RWPE1 (cell line): ENCODE measurements around the gene BCL11A.

ENCODE experiments used
- CTCF ChIA-PET: fragments of 350-600 bp; sonication (Branson Sonifier 250); formaldehyde crosslinking; extraction: SDS; loops from one replicate; lab custom pipeline; 2021; lab: Yijun Ruan, JAX
- POLR2A ChIA-PET: fragments of 400-600 bp; formaldehyde crosslinking; extraction: SDS; loops from one replicate; lab custom pipeline; 2020; ENCODE audit warnings: antibody characterized with exemption; ENCODE audit not compliant: low non-redundant PET; lab: Yijun Ruan, JAX
- DNase-seq: peaks from one replicate; pipeline ENCODE4 v3.0.0; 2012; ENCODE audit warnings: low spot score
- H3K27ac ChIP-seq: fragments of 450-650 bp; 2 replicates; pipeline ENCODE4 v1.5.1; 2017
- CTCF ChIP-seq: fragments of 450-650 bp; conservative IDR thresholded peaks from 2 replicates; pipeline ENCODE4 v1.5.1; 2017; ENCODE audit warnings: low read depth, mild to moderate bottlenecking

Gene BCL11A

DNA sequence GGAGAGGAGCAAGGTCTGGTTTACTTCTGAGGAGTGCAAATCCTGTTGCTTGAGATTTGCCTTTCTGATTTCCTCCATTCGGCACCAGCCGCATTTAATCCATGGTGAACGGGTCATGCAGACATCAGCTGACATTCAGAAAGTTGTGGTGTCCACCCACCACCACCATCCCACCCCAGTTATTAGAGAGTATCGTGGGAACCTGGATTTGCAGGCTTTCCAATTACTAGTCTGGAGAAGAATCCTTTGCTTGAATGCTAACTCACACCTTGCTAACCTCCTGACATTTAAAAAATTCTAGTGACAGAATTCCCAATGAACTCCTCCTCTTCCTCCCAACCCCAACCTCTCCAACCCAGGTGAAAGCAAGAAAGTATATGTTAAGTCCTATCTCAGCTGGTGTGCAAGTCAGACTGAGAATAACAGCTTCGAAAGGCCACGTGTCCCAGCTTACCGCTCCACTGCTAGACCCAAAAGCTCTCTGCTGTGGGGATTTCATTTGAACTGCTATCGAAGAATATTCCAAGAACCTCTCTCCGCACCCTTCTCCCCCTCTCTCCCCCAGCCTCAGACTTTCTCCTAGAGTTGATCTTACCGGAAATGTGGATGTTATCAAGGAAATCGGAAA lies 17.7 kb downstream of the BCL11A start:
- DNase-seq, result no peak
- H3K27ac ChIP-seq, result no peak overlapping the region
- POLR2A ChIA-PET, result no interaction called here
- CTCF ChIA-PET, result interaction anchor here (0.6 to 1.2 kb wide), 2 partner anchors 119 to 135 kb away, joined by 3 read pairs; no protein-coding TSS in a partner anchor
- no peak for TF ChIP-seq CTCF

GRCh38 chr2:60534892-60535684 lies 18.4 kb downstream of the BCL11A start:
- H3K27ac ChIP-seq, result no peak overlapping the region
- no peak for TF ChIP-seq CTCF
- POLR2A ChIA-PET, result no interaction called here
- CTCF ChIA-PET, result interaction anchor here (0.6 to 1.2 kb wide), 3 partner anchors 118 to 134 kb away, joined by 3 read pairs; no protein-coding TSS in a partner anchor
- no peak for DNase-seq

DNA sequence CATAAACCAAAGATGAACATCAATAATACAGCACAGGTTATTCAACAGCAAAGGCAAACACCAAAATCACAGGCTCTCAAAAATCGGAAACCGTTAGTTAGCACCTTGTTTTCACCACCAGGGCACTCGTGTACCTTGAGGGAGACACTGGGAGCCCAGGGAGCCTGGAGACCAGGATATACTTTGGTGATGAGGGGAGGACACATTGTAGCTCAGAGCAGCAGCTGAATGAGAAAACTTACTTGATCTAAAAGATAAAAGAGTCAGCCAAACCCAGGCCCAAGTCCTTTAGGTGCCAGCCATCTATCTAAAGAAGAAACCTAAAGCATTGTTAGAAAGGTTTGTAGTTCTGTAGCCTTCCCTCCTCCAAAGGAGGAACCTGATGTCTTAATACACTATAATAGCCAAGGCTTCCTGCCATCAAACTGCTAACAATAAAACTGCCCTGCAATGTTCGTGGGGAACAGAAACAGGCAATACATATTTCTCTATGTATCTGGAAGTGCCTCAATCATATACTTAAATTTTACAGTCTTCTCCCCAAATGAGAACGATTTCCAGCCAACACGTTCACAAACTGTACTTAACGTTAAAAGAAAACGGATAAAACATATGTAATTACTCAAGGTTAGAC lies 19.3 kb downstream of the BCL11A start:
- no peak for DNase-seq
- no peak for TF ChIP-seq CTCF
- H3K27ac ChIP-seq, result no peak overlapping the region
- CTCF ChIA-PET, result interaction anchor here (0.6 to 1.2 kb wide), 2 partner anchors 128 to 372 kb away, joined by 3 to 5 read pairs; no protein-coding TSS in a partner anchor
- POLR2A ChIA-PET, result no interaction called here

GRCh38 chr2:60533101-60534051 lies 20.1 kb downstream of the BCL11A start:
- no peak overlapping the region for H3K27ac ChIP-seq
- ChIA-PET POLR2A (no interaction called here), CTCF (interaction anchor here (0.6 kb wide), 1 partner anchor 371 kb away, joined by 5 read pairs; no protein-coding TSS in a partner anchor)
- DNase-seq, result peak; percentile 8
- no peak for TF ChIP-seq CTCF

DNA sequence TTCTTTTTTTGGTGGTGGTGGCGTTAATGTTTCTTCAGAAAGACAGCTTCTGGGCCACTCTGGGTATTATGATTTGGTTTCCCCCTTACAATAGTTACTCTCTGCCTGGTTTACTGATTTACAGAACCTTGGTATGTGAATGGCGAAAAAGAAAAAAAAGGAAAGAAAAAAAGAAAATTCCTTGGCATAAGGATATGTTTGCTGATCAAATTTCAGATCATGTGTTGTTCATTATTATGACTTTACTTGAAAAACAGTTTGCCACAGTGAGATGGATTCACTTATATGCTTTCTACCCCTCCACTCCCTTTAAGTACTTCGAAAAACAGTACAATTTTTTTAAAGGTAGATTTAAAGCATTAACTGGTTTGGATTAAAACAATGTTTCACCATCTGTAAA lies 21.0 kb downstream of the BCL11A start:
- no peak for DNase-seq
- CTCF ChIA-PET, result interaction anchor here (0.7 kb wide), 1 partner anchor 39 kb away, joined by 3 read pairs; no protein-coding TSS in a partner anchor
- no peak for TF ChIP-seq CTCF
- no peak overlapping the region for H3K27ac ChIP-seq
- POLR2A ChIA-PET, result no interaction called here
